ENCODE data around the gene CHL1.

CHL1 gene

DNA sequence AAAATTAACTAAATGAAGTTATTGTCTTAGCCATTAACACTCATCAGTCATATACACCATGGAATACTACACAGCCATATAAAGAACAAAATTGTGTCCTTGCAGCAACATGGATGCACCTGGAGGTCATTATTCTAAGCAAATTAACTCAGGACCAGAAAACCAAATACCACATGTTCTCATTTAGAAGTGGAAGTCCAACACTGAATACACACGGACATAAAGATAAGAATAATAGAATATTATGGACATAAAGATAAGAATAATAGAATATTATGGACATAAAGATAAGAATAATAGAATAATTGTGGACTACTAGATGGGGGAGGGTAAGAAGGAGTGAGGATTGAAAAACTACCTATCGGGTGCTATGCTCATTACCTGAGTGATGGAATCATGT, 122.3 kb downstream of the CHL1 start:
- H3K36me3 ChIP-seq (ENCODE audit: insufficient read depth, low read length), result no peaks in the 10 kb centered on the region
- TF ChIP-seq, protein P1, sequence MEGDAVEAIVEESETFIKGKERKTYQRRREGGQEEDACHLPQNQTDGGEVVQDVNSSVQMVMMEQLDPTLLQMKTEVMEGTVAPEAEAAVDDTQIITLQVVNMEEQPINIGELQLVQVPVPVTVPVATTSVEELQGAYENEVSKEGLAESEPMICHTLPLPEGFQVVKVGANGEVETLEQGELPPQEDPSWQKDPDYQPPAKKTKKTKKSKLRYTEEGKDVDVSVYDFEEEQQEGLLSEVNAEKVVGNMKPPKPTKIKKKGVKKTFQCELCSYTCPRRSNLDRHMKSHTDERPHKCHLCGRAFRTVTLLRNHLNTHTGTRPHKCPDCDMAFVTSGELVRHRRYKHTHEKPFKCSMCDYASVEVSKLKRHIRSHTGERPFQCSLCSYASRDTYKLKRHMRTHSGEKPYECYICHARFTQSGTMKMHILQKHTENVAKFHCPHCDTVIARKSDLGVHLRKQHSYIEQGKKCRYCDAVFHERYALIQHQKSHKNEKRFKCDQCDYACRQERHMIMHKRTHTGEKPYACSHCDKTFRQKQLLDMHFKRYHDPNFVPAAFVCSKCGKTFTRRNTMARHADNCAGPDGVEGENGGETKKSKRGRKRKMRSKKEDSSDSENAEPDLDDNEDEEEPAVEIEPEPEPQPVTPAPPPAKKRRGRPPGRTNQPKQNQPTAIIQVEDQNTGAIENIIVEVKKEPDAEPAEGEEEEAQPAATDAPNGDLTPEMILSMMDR (IDR thresholded peaks at IDR 0.05; ENCODE audit: low read length), result no peak
- no peak for TF ChIP-seq EZH2 (IDR thresholded peaks at IDR 0.05; ENCODE audit: borderline replicate concordance, low read length)
- H3K27ac ChIP-seq (ENCODE audit: low read depth, low read length, poor library complexity, severe bottlenecking), result no peak overlapping the region
- H3K9ac ChIP-seq (ENCODE audit: low read length), result no peak overlapping the region
- no peak overlapping the region for H3K4me3 ChIP-seq (ENCODE audit: low read depth, low read length, poor library complexity, severe bottlenecking)
- no peak overlapping the region for H2AFZ ChIP-seq (ENCODE audit: low read length)
- no peaks in the 10 kb centered on the region; the same call in 1 of the 2 replicates for H3K9me2 ChIP-seq (ENCODE audit: low read depth, low read length)
- H3K27me3 ChIP-seq (ENCODE audit: insufficient read depth, low read length), result no peaks in the 10 kb centered on the region
- no peaks in the 10 kb centered on the region for H3K4me1 ChIP-seq (ENCODE audit: insufficient read depth, low read length, severe bottlenecking)
- H3F3A ChIP-seq (ENCODE audit: insufficient read depth, low read length), result peaks cover 3% of the 10 kb centered on the region; the same call in 1 of the 2 replicates
- H3K4me2 ChIP-seq (ENCODE audit: low read length), result no peak overlapping the region
- H4K20me1 ChIP-seq (ENCODE audit: insufficient read depth, low read length), result no peaks in the 10 kb centered on the region
- no peaks in the 10 kb centered on the region for H3K79me2 ChIP-seq (ENCODE audit: insufficient read depth, low read length)
- no peaks in the 10 kb centered on the region for H3K9me3 ChIP-seq (ENCODE audit: low read length)

- Histone ChIP-seq H3K27ac (ENCODE audit: low read depth, low read length, poor library complexity, severe bottlenecking) (no peak overlapping the region), H3K4me1 (ENCODE audit: insufficient read depth, low read length, severe bottlenecking) (no peaks in the 10 kb centered on the region), H3K4me3 (ENCODE audit: low read depth, low read length, poor library complexity, severe bottlenecking) (no peak overlapping the region), H2AFZ (ENCODE audit: low read length) (no peak overlapping the region), H3K79me2 (ENCODE audit: insufficient read depth, low read length) (no peaks in the 10 kb centered on the region), H3K36me3 (ENCODE audit: insufficient read depth, low read length) (no peaks in the 10 kb centered on the region), H4K20me1 (ENCODE audit: insufficient read depth, low read length) (no peaks in the 10 kb centered on the region), H3K9me3 (ENCODE audit: low read length) (no peaks in the 10 kb centered on the region), H3K4me2 (ENCODE audit: low read length) (no peak overlapping the region), H3K27me3 (ENCODE audit: insufficient read depth, low read length) (no peaks in the 10 kb centered on the region), H3F3A (ENCODE audit: insufficient read depth, low read length) (peaks cover 3% of the 10 kb centered on the region; the same call in 1 of the 2 replicates), H3K9ac (ENCODE audit: low read length) (no peak overlapping the region), H3K9me2 (ENCODE audit: low read depth, low read length) (no peaks in the 10 kb centered on the region)
- TF ChIP-seq EZH2 (IDR thresholded peaks at IDR 0.05; ENCODE audit: borderline replicate concordance, low read length), result no peak
- TF ChIP-seq, protein P1 (IDR thresholded peaks at IDR 0.05; ENCODE audit: low read length), result no peak
Measured at GRCh38 chr3:324423-324822, 127.9 kb downstream of the CHL1 start.

GRCh38 chr3:325495-325894, 128.9 kb downstream of the CHL1 start:
- H3K4me1 ChIP-seq (ENCODE audit: insufficient read depth, low read length, severe bottlenecking), result no peaks in the 10 kb centered on the region
- no peak overlapping the region for H3K4me3 ChIP-seq (ENCODE audit: low read depth, low read length, poor library complexity, severe bottlenecking)
- no peaks in the 10 kb centered on the region for H3K36me3 ChIP-seq (ENCODE audit: insufficient read depth, low read length)
- no peaks in the 10 kb centered on the region for H3K79me2 ChIP-seq (ENCODE audit: insufficient read depth, low read length)
- H3K9ac ChIP-seq (ENCODE audit: low read length), result no peak overlapping the region
- H3F3A ChIP-seq (ENCODE audit: insufficient read depth, low read length), result peaks cover 1% of the 10 kb centered on the region; the same call in 1 of the 2 replicates
- H2AFZ ChIP-seq (ENCODE audit: low read length), result no peak overlapping the region
- H3K4me2 ChIP-seq (ENCODE audit: low read length), result no peak overlapping the region
- H3K27me3 ChIP-seq (ENCODE audit: insufficient read depth, low read length), result no peaks in the 10 kb centered on the region
- H3K9me3 ChIP-seq (ENCODE audit: low read length), result no peaks in the 10 kb centered on the region
- TF ChIP-seq, protein P1 (IDR thresholded peaks at IDR 0.05; ENCODE audit: low read length), result no peak
- TF ChIP-seq EZH2 (IDR thresholded peaks at IDR 0.05; ENCODE audit: borderline replicate concordance, low read length), result no peak
- H4K20me1 ChIP-seq (ENCODE audit: insufficient read depth, low read length), result no peaks in the 10 kb centered on the region
- H3K27ac ChIP-seq (ENCODE audit: low read depth, low read length, poor library complexity, severe bottlenecking), result no peak overlapping the region
- H3K9me2 ChIP-seq (ENCODE audit: low read depth, low read length), result no peaks in the 10 kb centered on the region
